Globus pallidus (tissue), 1 donor: ENCODE measurements around the gene PCBP3.
"Not testable (repeated sequence)": the region's sequence is repeated elsewhere in the genome, so short reads cannot be mapped to it uniquely, and the experiment has no call there.

Experiments
- DNase-seq: peaks from one replicate; pipeline ENCODE4 v3.0.0-alpha.2; 2015; ENCODE audit warnings: low spot score

The PCBP3 gene

GRCh38 chr21:45893740-45894449, 250.4 kb downstream of the PCBP3 start:
- DNase-seq, result no peak

- no peak for DNase-seq
Observed at GRCh38 chr21:45894450-45894825, 250.9 kb downstream of the PCBP3 start.

GRCh38 chr21:45894906-45895777, 251.6 kb downstream of the PCBP3 start:
- no peak for DNase-seq

GRCh38 chr21:45895778-45896370, 252.3 kb downstream of the PCBP3 start:
- DNase-seq, result no peak

GRCh38 chr21:45896431-45896830, 252.9 kb downstream of the PCBP3 start:
- not testable (repeated sequence) for DNase-seq

GRCh38 chr21:45897191-45898027, 253.9 kb downstream of the PCBP3 start:
- no peak for DNase-seq

GRCh38 chr21:45898028-45898350, 254.5 kb downstream of the PCBP3 start:
- no peak for DNase-seq

GRCh38 chr21:45898781-45899180, 255.3 kb downstream of the PCBP3 start:
- DNase-seq, result no peak

- DNase-seq, result no peak
Observed at GRCh38 chr21:45899317-45900033, 255.9 kb downstream of the PCBP3 start.

- DNase-seq, result no peak
Observed at GRCh38 chr21:45900034-45900868, 256.7 kb downstream of the PCBP3 start.

- no peak for DNase-seq
Observed at GRCh38 chr21:45901061-45901690, 257.7 kb downstream of the PCBP3 start.

- no peak for DNase-seq
Observed at GRCh38 chr21:45902292-45902995, 258.9 kb downstream of the PCBP3 start.

- DNase-seq, result no peak
Observed at GRCh38 chr21:45905196-45905595, 261.7 kb downstream of the PCBP3 start.

GRCh38 chr21:45906196-45906805, 262.8 kb downstream of the PCBP3 start:
- DNase-seq, result no peak

- no peak for DNase-seq
Observed at GRCh38 chr21:45906859-45907258, 263.3 kb downstream of the PCBP3 start.

GRCh38 chr21:45908536-45909237, 265.2 kb downstream of the PCBP3 start:
- no peak for DNase-seq

- DNase-seq, result no peak
Observed at GRCh38 chr21:45909238-45909988, 265.9 kb downstream of the PCBP3 start.

GRCh38 chr21:45910155-45910547, 266.6 kb downstream of the PCBP3 start:
- DNase-seq, result no peak
